ENCODE results near the gene ZNF786. TPM values are rescaled to one million over a fixed set of nuclear protein-coding genes. Genes with fewer than 3 reads are reported as not detected.

The ZNF786 gene
- total RNA-seq, 2 experiments from 2014 or later: 2.7 to 3.5 TPM

DNA sequence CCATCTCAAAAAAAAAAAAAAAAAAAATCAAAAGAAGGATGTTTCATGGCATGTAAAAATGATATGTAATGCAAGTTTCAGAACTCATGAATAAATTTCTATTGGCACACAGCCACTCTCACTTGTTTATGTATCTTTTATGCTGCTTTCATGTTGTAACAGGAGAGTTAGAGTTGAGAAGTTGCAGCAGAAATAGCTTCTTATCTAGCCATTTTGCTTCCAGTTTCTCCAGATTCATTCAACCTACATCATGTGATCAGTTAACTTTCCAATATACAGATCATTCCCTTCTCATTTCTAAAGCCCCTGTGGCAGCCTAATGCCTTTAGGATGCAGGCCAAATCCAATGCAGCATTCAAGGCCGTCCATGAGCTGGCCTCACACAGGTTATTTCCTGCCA, 30.4 kb downstream of the ZNF786 start:
- Histone ChIP-seq H3K27me3 (ENCODE audit: control insufficient read depth in 1 of 2, insufficient read depth in 2 of 2, low read length in 2 of 2) (no peaks in the 10 kb centered on the region), H3K4me3 (ENCODE audit: low read length) (no peak overlapping the region), H3K9me3 (ENCODE audit: control insufficient read depth in 1 of 2, insufficient read depth in 1 of 2, low read length in 2 of 2) (no peaks in the 10 kb centered on the region), H3K36me3 (ENCODE audit: insufficient read depth, low read length) (no peaks in the 10 kb centered on the region), H3K27ac (ENCODE audit: low read depth in 1 of 2, low read length in 2 of 2) (no peak overlapping the region), H3K4me1 (ENCODE audit: insufficient read depth, low read length) (peaks cover 7% of the 10 kb centered on the region)
- Mint-ChIP-seq H3K4me1 (ENCODE audit: low read depth) (peaks cover 3% of the 10 kb centered on the region), H3K9me3 (no peaks in the 10 kb centered on the region), H3K27me3 (no peaks in the 10 kb centered on the region), H3K27ac (no peak overlapping the region), H3K36me3 (ENCODE audit: low read depth) (no peaks in the 10 kb centered on the region), H3K4me3 (no peak overlapping the region)
- ChIA-PET POLR2A (no interaction called here), CTCF (interaction anchor here (0.9 kb wide), 1 partner anchor 55 kb away, joined by 4 read pairs; no protein-coding TSS in a partner anchor)
- ATAC-seq (ENCODE audit: poor library complexity): no peak
- DNase-seq: no peak
- TF ChIP-seq, protein P1, sequence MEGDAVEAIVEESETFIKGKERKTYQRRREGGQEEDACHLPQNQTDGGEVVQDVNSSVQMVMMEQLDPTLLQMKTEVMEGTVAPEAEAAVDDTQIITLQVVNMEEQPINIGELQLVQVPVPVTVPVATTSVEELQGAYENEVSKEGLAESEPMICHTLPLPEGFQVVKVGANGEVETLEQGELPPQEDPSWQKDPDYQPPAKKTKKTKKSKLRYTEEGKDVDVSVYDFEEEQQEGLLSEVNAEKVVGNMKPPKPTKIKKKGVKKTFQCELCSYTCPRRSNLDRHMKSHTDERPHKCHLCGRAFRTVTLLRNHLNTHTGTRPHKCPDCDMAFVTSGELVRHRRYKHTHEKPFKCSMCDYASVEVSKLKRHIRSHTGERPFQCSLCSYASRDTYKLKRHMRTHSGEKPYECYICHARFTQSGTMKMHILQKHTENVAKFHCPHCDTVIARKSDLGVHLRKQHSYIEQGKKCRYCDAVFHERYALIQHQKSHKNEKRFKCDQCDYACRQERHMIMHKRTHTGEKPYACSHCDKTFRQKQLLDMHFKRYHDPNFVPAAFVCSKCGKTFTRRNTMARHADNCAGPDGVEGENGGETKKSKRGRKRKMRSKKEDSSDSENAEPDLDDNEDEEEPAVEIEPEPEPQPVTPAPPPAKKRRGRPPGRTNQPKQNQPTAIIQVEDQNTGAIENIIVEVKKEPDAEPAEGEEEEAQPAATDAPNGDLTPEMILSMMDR (IDR thresholded peaks at IDR 0.05): no peak
- intact Hi-C loops (cut with DNase I, micrococcal nuclease): loop anchor here in 1 of 2 experiments (10.0 kb wide), 1 partner anchor 555 kb away; no protein-coding TSS in a partner anchor

DNA sequence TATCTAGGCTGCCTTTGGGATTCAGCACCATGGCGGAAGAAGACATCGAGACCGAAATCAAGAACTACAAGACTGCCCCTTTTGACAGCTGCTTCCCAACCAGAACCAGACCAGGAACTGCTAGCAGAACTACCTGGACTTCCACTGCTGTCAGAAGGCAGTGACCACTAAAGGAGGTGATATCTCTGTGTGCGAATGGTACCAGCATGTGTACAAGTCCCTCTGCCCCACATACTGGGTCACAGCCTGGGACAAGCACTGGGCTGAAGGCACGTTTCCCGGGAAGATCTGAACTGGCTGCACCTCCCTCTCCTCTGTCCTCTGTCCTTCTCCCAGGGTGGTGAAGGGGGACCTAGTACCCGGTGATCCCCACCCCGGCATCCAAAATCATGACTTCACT, 36.6 kb downstream of the ZNF786 start:
- no peak overlapping the region for H3K27ac Mint-ChIP-seq
- H3K9me3 Mint-ChIP-seq: no peaks in the 10 kb centered on the region
- Histone ChIP-seq H3K27me3 (ENCODE audit: control insufficient read depth in 1 of 2, insufficient read depth in 2 of 2, low read length in 2 of 2) (no peaks in the 10 kb centered on the region), H3K27ac (ENCODE audit: low read depth in 1 of 2, low read length in 2 of 2) (no peak overlapping the region), H3K36me3 (ENCODE audit: insufficient read depth, low read length) (no peaks in the 10 kb centered on the region), H3K9me3 (ENCODE audit: control insufficient read depth in 1 of 2, insufficient read depth in 1 of 2, low read length in 2 of 2) (no peaks in the 10 kb centered on the region), H3K4me3 (ENCODE audit: low read length) (no peak overlapping the region), H3K4me1 (ENCODE audit: insufficient read depth, low read length) (no peaks in the 10 kb centered on the region)
- POLR2A ChIA-PET: no interaction called here
- ATAC-seq (ENCODE audit: poor library complexity) (no peak), DNase-seq (no peak)
- no peaks in the 10 kb centered on the region for H3K36me3 Mint-ChIP-seq (ENCODE audit: low read depth)
- TF ChIP-seq, protein P1 (IDR thresholded peaks at IDR 0.05): no peak
- intact Hi-C loops (cut with DNase I, micrococcal nuclease): no loop called here
- H3K4me1 Mint-ChIP-seq (ENCODE audit: low read depth): no peaks in the 10 kb centered on the region
- CTCF ChIA-PET: no interaction called here
- no peak overlapping the region for H3K4me3 Mint-ChIP-seq
- no peaks in the 10 kb centered on the region for H3K27me3 Mint-ChIP-seq

DNA sequence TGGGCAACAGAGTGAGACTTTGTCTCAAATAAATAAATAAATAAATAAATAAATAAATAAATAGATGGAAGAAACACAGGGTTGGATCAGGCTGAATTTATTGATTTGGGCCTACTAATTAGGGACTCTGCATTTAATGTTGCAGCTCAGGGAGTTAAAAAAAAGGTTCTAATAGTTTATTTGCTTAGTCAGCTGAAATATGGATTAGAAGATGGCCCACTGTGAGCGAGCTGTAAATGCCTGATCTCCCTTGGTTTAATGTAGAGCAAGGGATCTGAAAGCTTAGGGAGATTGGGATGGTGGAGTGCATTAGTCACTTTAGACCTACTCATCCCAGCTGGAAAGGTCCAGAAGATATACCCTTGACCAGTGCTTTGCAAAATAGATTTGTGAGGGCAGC, 37.1 kb downstream of the ZNF786 start:
- Histone ChIP-seq H3K9me3 (ENCODE audit: control insufficient read depth in 1 of 2, insufficient read depth in 1 of 2, low read length in 2 of 2) (no peaks in the 10 kb centered on the region), H3K27ac (ENCODE audit: low read depth in 1 of 2, low read length in 2 of 2) (no peak overlapping the region), H3K36me3 (ENCODE audit: insufficient read depth, low read length) (no peaks in the 10 kb centered on the region), H3K4me3 (ENCODE audit: low read length) (no peak overlapping the region), H3K4me1 (ENCODE audit: insufficient read depth, low read length) (no peaks in the 10 kb centered on the region), H3K27me3 (ENCODE audit: control insufficient read depth in 1 of 2, insufficient read depth in 2 of 2, low read length in 2 of 2) (no peaks in the 10 kb centered on the region)
- H3K4me3 Mint-ChIP-seq: no peak overlapping the region
- intact Hi-C loops (cut with DNase I, micrococcal nuclease): no loop called here
- no peaks in the 10 kb centered on the region for H3K4me1 Mint-ChIP-seq (ENCODE audit: low read depth)
- TF ChIP-seq, protein P1 (IDR thresholded peaks at IDR 0.05): no peak
- CTCF ChIA-PET: no interaction called here
- POLR2A ChIA-PET: no interaction called here
- DNase-seq (no peak), ATAC-seq (ENCODE audit: poor library complexity) (no peak)
- no peaks in the 10 kb centered on the region for H3K36me3 Mint-ChIP-seq (ENCODE audit: low read depth)
- H3K27ac Mint-ChIP-seq: no peak overlapping the region
- no peaks in the 10 kb centered on the region for H3K27me3 Mint-ChIP-seq
- no peaks in the 10 kb centered on the region for H3K9me3 Mint-ChIP-seq

Data from CD4-positive, alpha-beta T cell (primary cell).